Measurements from ENCODE around the gene KRT80. TPM values are rescaled to one million over a fixed set of nuclear protein-coding genes. Genes with fewer than 3 reads are reported as not detected.

KRT80 gene
- total RNA-seq, 1 experiment from 2014 or later: 8.8 TPM

DNA sequence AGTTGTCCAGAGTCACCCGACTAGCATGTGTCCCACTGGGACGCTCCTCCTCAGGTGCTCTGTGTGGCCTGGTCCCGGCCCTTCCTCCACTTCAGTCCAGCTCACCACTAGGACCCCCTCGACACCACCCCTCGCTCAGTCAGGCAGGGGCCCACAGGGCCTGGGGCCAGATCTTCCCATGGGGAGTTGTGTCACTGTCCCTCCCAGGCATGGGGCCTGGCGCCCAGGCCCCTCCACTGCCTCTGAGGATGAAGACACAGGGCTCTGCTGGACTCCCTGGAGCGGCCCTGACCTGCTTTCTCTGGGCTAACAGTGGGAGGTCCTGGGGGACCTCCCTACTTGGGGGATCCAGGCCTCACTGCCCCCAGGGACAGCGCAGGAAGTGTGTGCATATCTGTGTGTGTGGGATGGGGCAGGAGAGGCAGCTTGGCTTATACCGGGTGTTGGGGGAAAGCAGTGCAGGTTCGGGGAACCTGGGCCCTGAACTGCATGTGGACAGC is 43.8 kb downstream of the KRT80 start:
- H4K20me1 ChIP-seq (ENCODE audit: insufficient read depth): no peaks in the 10 kb centered on the region
- H3K4me2 ChIP-seq (ENCODE audit: low read length): peak overlapping the region; percentile 87
- peak overlapping the region; percentile 1 to 9; a peak in 1 of 4 replicates for H3K4me3 ChIP-seq (replicated peaks in 1 of 2; ENCODE audit: low read depth in 1 of 2, low read length in 2 of 2)
- no peaks in the 10 kb centered on the region for H3K27me3 ChIP-seq (ENCODE audit: insufficient read depth, low read length)
- ATAC-seq: peak; percentile 3
- H3K27ac ChIP-seq (ENCODE audit: low read depth, low read length): peak overlapping the region; percentile 100
- no peak for DNase-seq (ENCODE audit: low read depth, low spot score)
- no peaks in the 10 kb centered on the region for H3K36me3 ChIP-seq (ENCODE audit: control insufficient read depth in 1 of 2, insufficient read depth in 2 of 2, low read length in 2 of 2)
- BruUV-seq (replicated peaks): no TSS peak
- H3K9ac ChIP-seq (ENCODE audit: low read length): peak overlapping the region; percentile 91
- H2AFZ ChIP-seq (ENCODE audit: low read depth, low read length, poor library complexity, severe bottlenecking): no peak overlapping the region
- peaks cover 15% of the 10 kb centered on the region; the same call in 1 of the 2 replicates for H3K79me2 ChIP-seq (ENCODE audit: insufficient read depth, low read length)
- no peaks in the 10 kb centered on the region for H3K9me2 ChIP-seq (ENCODE audit: insufficient read depth)
- no peaks in the 10 kb centered on the region for H3K9me3 ChIP-seq (ENCODE audit: control insufficient read depth in 1 of 2, insufficient read depth in 1 of 2, low read depth in 1 of 2, low read length in 2 of 2)
- POLR2A ChIA-PET: interaction anchor here (0.7 to 3.7 kb wide), 32 partner anchors 9 to 858 kb away, joined by 3 to 48 read pairs (median 4); partner anchors contain the start of genes EIF4B, KRT8 and KRT80
- peak; percentile 56 for TF ChIP-seq ZFX (IDR thresholded peaks at IDR 0.05)
- no peak for TF ChIP-seq SRF (IDR thresholded peaks at IDR 0.05; ENCODE audit: low read depth)
- TF ChIP-seq POLR2A (IDR thresholded peaks at IDR 0.05; ENCODE audit: borderline replicate concordance, extremely low read depth, insufficient read depth, insufficient read length): peak; percentile 4
- intact Hi-C loops (cut with micrococcal nuclease): loop anchor here (1.0 to 5.0 kb wide), 2 partner anchors 132 to 724 kb away; no protein-coding TSS in a partner anchor
- CTCF ChIA-PET: interaction anchor here (0.7 to 7.0 kb wide), 27 partner anchors 9 to 833 kb away, joined by 3 to 140 read pairs (median 4); no protein-coding TSS in a partner anchor
- RAD21 ChIA-PET (ENCODE audit: low non-redundant PET in 1 of 2, low total read pairs in 2 of 2, uncharacterized antibody in 2 of 2, unreplicated experiment in 2 of 2): interaction anchor here (0.7 to 1.5 kb wide), 6 partner anchors 9 to 732 kb away, joined by 3 to 7 read pairs (median 3); no protein-coding TSS in a partner anchor
- peaks cover 89 to 100% of the 10 kb centered on the region in 2 experiments for H3K4me1 ChIP-seq (ENCODE audit: control insufficient read depth in 1 of 2, insufficient read depth in 2 of 2, low read length in 2 of 2)

DNA sequence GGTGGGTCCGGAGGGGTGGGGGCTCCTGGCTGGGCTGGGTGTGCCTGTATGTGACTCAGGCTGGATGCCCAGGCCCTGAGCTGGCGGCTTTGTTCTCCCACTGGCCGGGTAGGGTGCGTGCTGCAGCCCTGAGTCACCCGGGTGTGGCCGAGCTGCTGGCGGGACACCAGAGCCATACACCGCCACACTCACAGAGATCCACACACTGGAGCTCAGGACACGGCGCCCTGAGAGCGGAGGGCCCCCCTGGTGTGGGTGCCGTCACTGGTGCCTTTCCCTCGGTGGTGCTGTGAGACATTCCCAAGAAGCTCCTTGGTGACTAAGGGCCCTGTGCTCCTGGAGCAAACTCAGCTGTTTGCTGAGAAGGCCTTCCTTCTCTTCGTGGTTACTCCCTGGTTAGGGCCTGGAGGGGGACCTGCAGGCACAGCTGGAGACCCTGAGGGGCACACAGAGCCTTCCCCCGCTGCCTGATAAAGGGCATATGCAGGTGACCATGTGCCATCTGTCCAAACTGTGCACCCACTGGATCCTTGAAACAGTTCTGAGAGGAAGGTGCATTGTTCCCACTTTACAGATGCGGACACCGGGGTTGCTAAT is 44.3 kb downstream of the KRT80 start:
- Histone ChIP-seq H3K9me2 (ENCODE audit: insufficient read depth) (no peaks in the 10 kb centered on the region), H2AFZ (ENCODE audit: low read depth, low read length, poor library complexity, severe bottlenecking) (no peak overlapping the region), H3K9ac (ENCODE audit: low read length) (peak overlapping the region; percentile 91), H3K79me2 (ENCODE audit: insufficient read depth, low read length) (peaks cover 15% of the 10 kb centered on the region; the same call in 1 of the 2 replicates), H3K9me3 (ENCODE audit: control insufficient read depth in 1 of 2, insufficient read depth in 1 of 2, low read depth in 1 of 2, low read length in 2 of 2) (no peaks in the 10 kb centered on the region), H3K4me1 (ENCODE audit: control insufficient read depth in 1 of 2, insufficient read depth in 2 of 2, low read length in 2 of 2) (peaks cover 83 to 99% of the 10 kb centered on the region in 2 experiments), H4K20me1 (ENCODE audit: insufficient read depth) (no peaks in the 10 kb centered on the region), H3K36me3 (ENCODE audit: control insufficient read depth in 1 of 2, insufficient read depth in 2 of 2, low read length in 2 of 2) (no peaks in the 10 kb centered on the region), H3K27me3 (ENCODE audit: insufficient read depth, low read length) (no peaks in the 10 kb centered on the region), H3K4me3 (replicated peaks in 1 of 2; ENCODE audit: low read depth in 1 of 2, low read length in 2 of 2) (peak overlapping the region; percentile 46 to 55), H3K27ac (ENCODE audit: low read depth, low read length) (peak overlapping the region; percentile 100), H3K4me2 (ENCODE audit: low read length) (peak overlapping the region; percentile 87)
- TF ChIP-seq SRF (IDR thresholded peaks at IDR 0.05; ENCODE audit: low read depth): no peak
- no peak for TF ChIP-seq EZH2 (IDR thresholded peaks at IDR 0.05)
- TF ChIP-seq TCF7L2 (IDR thresholded peaks at IDR 0.05; ENCODE audit: borderline replicate concordance, extremely low read depth, insufficient read depth, insufficient read length): peak; percentile 99
- TF ChIP-seq RAD21 (IDR thresholded peaks at IDR 0.05; ENCODE audit: low read depth): no peak
- TF ChIP-seq ZNF274 (IDR thresholded peaks at IDR 0.05; ENCODE audit: low read depth, low read length): no peak
- TF ChIP-seq, protein P1, sequence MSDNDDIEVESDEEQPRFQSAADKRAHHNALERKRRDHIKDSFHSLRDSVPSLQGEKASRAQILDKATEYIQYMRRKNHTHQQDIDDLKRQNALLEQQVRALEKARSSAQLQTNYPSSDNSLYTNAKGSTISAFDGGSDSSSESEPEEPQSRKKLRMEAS (IDR thresholded peaks at IDR 0.05): no peak
- no peak for TF ChIP-seq EZH2phosphoT487 (IDR thresholded peaks at IDR 0.05; ENCODE audit: borderline replicate concordance)
- TF ChIP-seq FOSL1 (IDR thresholded peaks at IDR 0.05; ENCODE audit: low read depth): no peak
- TF ChIP-seq YY1 (IDR thresholded peaks at IDR 0.05; ENCODE audit: extremely low read depth, insufficient replicate concordance, low read depth, low read length): peak; percentile 16
- no peak for TF ChIP-seq EGR1 (IDR thresholded peaks at IDR 0.05; ENCODE audit: low read depth)
- TF ChIP-seq ELF1 (IDR thresholded peaks at IDR 0.05; ENCODE audit: borderline replicate concordance, low read depth): no peak
- TF ChIP-seq JUND (IDR thresholded peaks at IDR 0.05): no peak
- peak; percentile 68; the same call in 1 of the 2 replicates for TF ChIP-seq POLR2AphosphoS5 (IDR thresholded peaks at IDR 0.05; ENCODE audit: low read depth, low read length)
- TF ChIP-seq SP1 (IDR thresholded peaks at IDR 0.05; ENCODE audit: low read depth): no peak
- TF ChIP-seq CEBPB (IDR thresholded peaks at IDR 0.05; ENCODE audit: low read depth): no peak
- no peak for TF ChIP-seq ZFX (IDR thresholded peaks at IDR 0.05)
- peak; percentile 61 for ATAC-seq
- RAD21 ChIA-PET (ENCODE audit: low non-redundant PET in 1 of 2, low total read pairs in 2 of 2, uncharacterized antibody in 2 of 2, unreplicated experiment in 2 of 2): interaction anchor here (0.6 to 1.5 kb wide), 7 partner anchors 9 to 1072 kb away, joined by 3 to 7 read pairs (median 3); no protein-coding TSS in a partner anchor
- intact Hi-C loops (cut with micrococcal nuclease): loop anchor here (5.0 kb wide), 1 partner anchor 725 kb away; no protein-coding TSS in a partner anchor
- peak; percentile 99 for DNase-seq (ENCODE audit: low read depth, low spot score)
- CTCF ChIA-PET: interaction anchor here (0.6 to 7.0 kb wide), 20 partner anchors 10 to 833 kb away, joined by 3 to 140 read pairs (median 6); no protein-coding TSS in a partner anchor
- POLR2A ChIA-PET: interaction anchor here (0.6 to 3.7 kb wide), 44 partner anchors 8 to 859 kb away, joined by 3 to 48 read pairs (median 5); partner anchors contain the start of genes EIF4B, KRT5, KRT8 and KRT80
- BruUV-seq (replicated peaks): TSS peak; percentile 83
